ENCODE data around the gene MAP10. TPM values are rescaled to one million over a fixed set of nuclear protein-coding genes. Genes with fewer than 3 reads are reported as not detected.

The MAP10 gene
- total and polyA plus RNA-seq, 2 experiments from 2014 or later, result 2.9 to 3.3 TPM

- no peaks in the 10 kb centered on the region for H3K36me3 Mint-ChIP-seq (ENCODE audit: low read depth)
- no peaks in the 10 kb centered on the region for H3K36me3 ChIP-seq (ENCODE audit: insufficient read depth)
- no peak for TF ChIP-seq CREB1 (CRISPR knock-in tag; IDR thresholded peaks at IDR 0.05; ENCODE audit: low read depth)
- no peak for TF ChIP-seq EZH2phosphoT487 (IDR thresholded peaks at IDR 0.05; ENCODE audit: unreplicated experiment)
- no peak for TF ChIP-seq EZH2 (IDR thresholded peaks at IDR 0.05; ENCODE audit: low read depth, unreplicated experiment)
- no peak for TF ChIP-seq ZNF331 (CRISPR knock-in tag; IDR thresholded peaks at IDR 0.05; ENCODE audit: low read depth)
- no peak for TF ChIP-seq CTCF (conservative IDR thresholded peaks at IDR 0.05; ENCODE audit: low read depth in 2 of 2)
- no peak for TF ChIP-seq ETS1 (IDR thresholded peaks at IDR 0.05)
- TF ChIP-seq JUNB (IDR thresholded peaks at IDR 0.05; ENCODE audit: unreplicated experiment), result no peak
- no peak for TF ChIP-seq ZNF462 (CRISPR knock-in tag; IDR thresholded peaks at IDR 0.05)
- TF ChIP-seq REST (IDR thresholded peaks at IDR 0.05; ENCODE audit: unreplicated experiment), result no peak
- TF ChIP-seq STAT1 (IDR thresholded peaks at IDR 0.05; ENCODE audit: unreplicated experiment), result no peak
- ATAC-seq (no peak), DNase-seq (ENCODE audit: low spot score) (no peak)
- H3K4me3 Mint-ChIP-seq, result no peak overlapping the region
- H3K27me3 ChIP-seq (ENCODE audit: insufficient read depth), result no peaks in the 10 kb centered on the region
- H3K27ac Mint-ChIP-seq, result no peak overlapping the region
- H3K9me2 ChIP-seq (ENCODE audit: insufficient read depth), result no peaks in the 10 kb centered on the region
- no peak overlapping the region for H3K4me2 ChIP-seq
- H3K27ac ChIP-seq (ENCODE audit: low read depth), result no peak overlapping the region
- H3K4me1 ChIP-seq (ENCODE audit: insufficient read depth), result no peaks in the 10 kb centered on the region
- no peaks in the 10 kb centered on the region for H4K20me1 ChIP-seq (replicated peaks; ENCODE audit: insufficient read depth)
- H3K79me2 ChIP-seq (replicated peaks; ENCODE audit: insufficient read depth), result no peaks in the 10 kb centered on the region
- H2AFZ ChIP-seq, result no peak overlapping the region
- peaks cover 4% of the 10 kb centered on the region for H3K27me3 Mint-ChIP-seq (ENCODE audit: insufficient read depth, low read depth, poor library complexity)
- H3K4me1 Mint-ChIP-seq, result no peaks in the 10 kb centered on the region
- no peak overlapping the region for H3K4me3 ChIP-seq
- no peaks in the 10 kb centered on the region for H3K9me3 Mint-ChIP-seq
- no peaks in the 10 kb centered on the region for H3F3A ChIP-seq (replicated peaks; ENCODE audit: low read depth)
Measured at GRCh38 chr1:232780354-232780753, 24.9 kb upstream of the MAP10 start.

Measured in GM23338 (cell line).